GM13977 (cell line): Measurements from ENCODE around the gene CDK4.
A peak's percentile ranks its signal among the peaks of the same experiment; 100 is the strongest.
"Not testable (repeated sequence)": the region's sequence is repeated elsewhere in the genome, so short reads cannot be mapped to it uniquely, and the experiment has no call there.

Source experiments
- DNase-seq: peaks from one replicate; pipeline ENCODE4 v3.0.0; 2012; ENCODE audit warnings: low spot score
- in situ Hi-C: fragments of 300-500 bp; cut with MboI; formaldehyde crosslinking; loops from one replicate; pipeline ENCODE4 v1.12.0; 2022; ENCODE audit warnings: low sequenced_read_pairs, low pct_unique_long_range_greater_than_20kb, mixed read lengths, inconsistent platforms; ENCODE audit not compliant: unreplicated experiment
- TF ChIP-seq, protein P1 (sequence below): IDR thresholded peaks from 2 replicates; pipeline ENCODE4 v1.5.1; 2012; ENCODE audit warnings: mild to moderate bottlenecking, control low read depth; ENCODE audit not compliant: insufficient read depth; ENCODE audit errors: extremely low read depth, missing control alignments

The CDK4 gene

DNA sequence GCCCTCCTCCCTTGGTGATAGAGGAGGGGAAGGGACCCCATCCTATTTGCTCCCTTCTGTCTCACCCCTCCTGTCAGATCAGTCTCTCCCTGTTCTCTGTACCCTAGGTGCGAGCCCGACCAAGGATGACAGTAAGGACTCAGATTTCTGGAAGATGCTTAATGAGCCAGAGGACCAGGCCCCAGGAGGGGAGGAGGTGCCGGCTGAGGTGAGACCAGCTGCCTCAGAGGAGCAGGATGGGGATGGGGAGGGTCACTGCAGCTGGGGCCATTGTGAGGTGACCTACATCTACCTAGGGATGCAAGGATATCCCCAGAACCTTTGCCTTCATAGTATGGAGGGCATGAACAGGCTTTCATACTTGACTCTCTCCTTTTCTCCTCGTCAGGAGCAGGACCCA lies 35.8 kb downstream of the CDK4 start:
- TF ChIP-seq, protein P1, sequence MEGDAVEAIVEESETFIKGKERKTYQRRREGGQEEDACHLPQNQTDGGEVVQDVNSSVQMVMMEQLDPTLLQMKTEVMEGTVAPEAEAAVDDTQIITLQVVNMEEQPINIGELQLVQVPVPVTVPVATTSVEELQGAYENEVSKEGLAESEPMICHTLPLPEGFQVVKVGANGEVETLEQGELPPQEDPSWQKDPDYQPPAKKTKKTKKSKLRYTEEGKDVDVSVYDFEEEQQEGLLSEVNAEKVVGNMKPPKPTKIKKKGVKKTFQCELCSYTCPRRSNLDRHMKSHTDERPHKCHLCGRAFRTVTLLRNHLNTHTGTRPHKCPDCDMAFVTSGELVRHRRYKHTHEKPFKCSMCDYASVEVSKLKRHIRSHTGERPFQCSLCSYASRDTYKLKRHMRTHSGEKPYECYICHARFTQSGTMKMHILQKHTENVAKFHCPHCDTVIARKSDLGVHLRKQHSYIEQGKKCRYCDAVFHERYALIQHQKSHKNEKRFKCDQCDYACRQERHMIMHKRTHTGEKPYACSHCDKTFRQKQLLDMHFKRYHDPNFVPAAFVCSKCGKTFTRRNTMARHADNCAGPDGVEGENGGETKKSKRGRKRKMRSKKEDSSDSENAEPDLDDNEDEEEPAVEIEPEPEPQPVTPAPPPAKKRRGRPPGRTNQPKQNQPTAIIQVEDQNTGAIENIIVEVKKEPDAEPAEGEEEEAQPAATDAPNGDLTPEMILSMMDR = no peak
- DNase-seq = no peak
- in situ Hi-C loops = no loop called here

DNA sequence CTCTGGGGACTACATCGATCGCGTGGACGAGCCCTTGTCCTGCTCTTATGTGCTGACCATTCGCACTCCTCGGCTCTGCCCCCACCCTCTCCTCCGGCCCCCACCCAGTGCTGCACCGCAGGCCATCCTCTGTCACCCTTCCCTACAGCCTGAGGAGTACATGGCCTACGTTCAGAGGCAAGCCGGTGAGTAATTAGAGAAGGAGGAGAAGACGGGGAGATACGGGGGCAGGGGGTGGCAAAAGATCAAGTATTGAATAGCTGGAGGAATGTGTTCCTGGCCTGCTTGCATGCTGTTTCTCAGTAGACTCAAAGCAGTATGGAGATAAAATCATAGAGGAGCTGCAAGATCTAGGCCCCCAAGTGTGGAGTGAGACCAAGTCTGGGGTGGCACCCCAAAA lies 36.3 kb downstream of the CDK4 start:
- DNase-seq = no peak
- TF ChIP-seq, protein P1 = no peak
- in situ Hi-C loops = no loop called here

DNA sequence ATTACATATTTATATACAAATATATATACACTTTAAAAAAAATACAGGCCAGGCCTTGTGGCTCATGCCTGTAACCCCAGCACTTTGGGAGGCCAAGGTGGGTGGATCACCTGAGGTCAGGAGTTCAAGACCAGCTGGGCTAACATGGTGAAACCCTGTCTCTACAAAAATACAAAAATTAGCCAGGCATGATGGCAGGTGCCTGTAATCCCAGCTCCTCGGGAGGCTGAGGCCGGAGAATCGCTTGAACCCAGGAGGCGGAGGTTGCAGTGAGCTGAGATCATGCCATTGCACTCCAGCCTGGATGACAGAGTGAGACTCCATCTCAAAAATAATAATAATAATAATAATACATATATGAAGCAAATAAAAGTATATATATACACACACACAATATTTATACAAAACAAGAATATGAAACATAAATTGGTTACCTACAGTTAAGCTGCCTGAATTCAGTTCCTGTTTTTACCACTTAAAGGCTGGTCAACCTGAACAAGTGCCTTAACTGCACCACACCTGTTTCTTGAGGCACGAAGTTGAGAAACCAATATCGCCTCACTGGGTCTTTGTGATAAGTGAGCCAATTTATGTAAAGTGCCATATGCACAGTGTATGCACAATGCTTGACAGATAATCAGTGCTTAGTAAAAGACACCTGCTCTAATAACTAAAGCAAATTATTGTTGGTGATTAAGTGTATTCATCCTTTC lies 36.9 kb downstream of the CDK4 start:
- in situ Hi-C loops = not testable (repeated sequence)
- DNase-seq = peak; percentile 7

DNA sequence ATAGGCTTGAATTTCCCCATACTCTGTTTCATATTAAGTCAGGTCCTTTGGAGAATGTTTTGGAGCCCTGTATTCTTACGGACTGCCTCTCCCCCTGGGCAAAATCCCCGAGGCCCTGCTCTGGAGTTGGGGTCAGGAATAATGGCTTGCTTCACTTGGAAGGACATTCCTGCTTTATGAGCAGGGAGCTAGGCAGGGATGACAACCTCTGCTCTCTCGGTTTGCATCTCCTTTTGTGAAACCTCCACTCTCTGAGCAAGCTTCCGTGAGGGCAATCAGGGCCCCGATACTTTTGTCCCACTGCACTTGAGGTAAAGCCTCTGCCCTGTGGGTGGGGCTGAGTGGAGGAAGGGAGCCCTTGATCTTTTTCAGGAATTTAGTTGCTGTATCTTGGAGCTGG lies 38.9 kb downstream of the CDK4 start:
- TF ChIP-seq, protein P1 = no peak
- DNase-seq = no peak
- in situ Hi-C loops = no loop called here

DNA sequence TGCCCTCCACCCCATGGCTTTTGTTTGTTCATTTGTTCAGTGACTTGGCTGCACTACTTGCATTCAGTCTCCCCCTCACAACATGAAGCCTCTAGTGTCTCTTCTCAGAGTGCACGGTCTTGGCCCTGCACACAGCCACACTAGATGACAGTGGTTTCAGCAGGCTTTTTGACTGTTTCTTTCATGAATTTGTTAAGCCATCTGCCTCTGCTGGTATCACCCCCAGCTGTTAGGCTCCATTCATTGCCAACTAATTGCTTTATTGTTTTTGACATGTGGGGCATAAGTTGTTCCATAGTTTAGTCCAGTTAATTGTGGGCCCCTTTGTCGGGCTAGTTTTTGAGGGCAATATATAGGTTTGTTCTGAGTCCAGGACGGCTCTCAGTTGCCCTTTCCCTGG lies 39.4 kb downstream of the CDK4 start:
- TF ChIP-seq, protein P1 = no peak
- in situ Hi-C loops = no loop called here
- DNase-seq = no peak

DNA sequence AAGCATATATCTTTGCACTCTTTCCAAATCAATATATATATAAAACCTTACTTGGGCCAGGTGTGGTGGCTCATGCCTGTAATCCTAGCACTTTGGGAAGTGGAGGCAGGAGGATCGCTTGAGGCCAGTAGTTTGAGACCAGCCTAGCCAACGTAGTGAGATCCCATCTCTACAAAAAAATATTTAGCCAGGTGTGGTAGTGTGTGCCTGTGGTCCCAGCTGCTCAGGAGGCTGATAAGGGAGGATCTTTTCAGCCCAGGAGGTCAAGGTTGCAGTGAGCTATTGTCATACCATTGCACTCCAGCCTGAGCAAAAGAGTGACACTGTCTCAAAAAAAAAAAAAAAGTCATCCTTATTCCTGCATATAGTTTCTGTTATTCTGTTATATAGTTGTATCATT lies 43.8 kb downstream of the CDK4 start:
- no peak for DNase-seq
- in situ Hi-C loops = no loop called here
- TF ChIP-seq, protein P1 = no peak

DNA sequence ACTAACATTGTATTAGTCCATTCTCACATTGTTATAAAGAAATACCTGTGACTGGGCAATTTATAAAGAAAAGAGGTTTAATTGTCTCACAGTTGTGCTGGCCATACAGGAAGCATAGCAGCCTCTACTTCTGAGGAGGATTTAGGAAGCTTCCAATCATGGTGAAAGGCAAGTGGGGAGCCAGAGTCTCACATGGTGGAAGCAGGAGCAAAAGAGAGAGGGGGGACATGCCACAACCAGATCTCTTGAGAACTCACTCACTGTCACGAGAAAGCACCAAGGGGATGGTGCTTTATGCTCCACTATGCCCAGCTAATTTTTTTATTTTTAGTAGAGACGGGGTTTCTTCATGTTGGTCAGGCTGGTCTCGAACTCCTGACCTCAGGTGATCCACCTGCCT lies 44.9 kb downstream of the CDK4 start:
- TF ChIP-seq, protein P1 = no peak
- in situ Hi-C loops = no loop called here
- no peak for DNase-seq
